Measurements from ENCODE around the gene NRSN2.

DNA sequence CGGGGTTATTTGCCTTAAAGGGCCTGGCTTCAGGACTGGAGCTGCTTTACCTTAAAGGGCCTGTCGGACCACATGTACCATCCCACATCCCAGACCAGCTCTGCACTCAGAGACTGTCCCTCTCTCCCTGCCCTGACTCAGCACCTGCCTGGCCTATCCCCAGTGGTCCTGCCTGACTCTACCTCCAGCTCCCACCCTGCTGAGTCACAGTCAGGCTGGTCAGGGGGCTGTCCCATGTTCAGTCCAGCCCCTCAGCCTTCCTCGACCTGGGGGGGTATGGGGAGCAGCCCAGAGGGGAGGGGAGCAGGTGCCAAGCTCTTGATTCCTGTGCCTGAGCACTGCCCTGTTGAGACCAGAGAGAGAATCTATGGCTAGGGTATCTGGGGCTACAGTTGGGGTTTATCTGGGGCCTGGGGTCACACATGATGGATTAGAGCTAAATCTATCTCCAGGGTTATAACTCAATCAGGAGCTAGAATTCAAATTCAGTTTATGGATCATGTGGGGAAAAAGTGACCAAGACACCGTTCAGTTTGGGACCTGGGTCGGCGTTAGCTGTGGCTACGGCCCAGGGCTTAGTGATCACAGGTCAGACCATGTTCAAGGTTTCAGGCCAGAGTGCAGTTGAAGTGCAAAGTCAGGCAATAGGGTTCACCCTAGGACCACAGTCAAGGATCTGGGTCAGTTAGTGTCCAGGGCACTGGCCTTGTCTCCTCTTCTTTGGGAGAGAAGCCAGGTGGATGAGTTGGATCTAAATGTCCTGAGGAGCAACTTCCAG lies 24.3 kb downstream of the NRSN2 start:
- TF ChIP-seq, protein P1, sequence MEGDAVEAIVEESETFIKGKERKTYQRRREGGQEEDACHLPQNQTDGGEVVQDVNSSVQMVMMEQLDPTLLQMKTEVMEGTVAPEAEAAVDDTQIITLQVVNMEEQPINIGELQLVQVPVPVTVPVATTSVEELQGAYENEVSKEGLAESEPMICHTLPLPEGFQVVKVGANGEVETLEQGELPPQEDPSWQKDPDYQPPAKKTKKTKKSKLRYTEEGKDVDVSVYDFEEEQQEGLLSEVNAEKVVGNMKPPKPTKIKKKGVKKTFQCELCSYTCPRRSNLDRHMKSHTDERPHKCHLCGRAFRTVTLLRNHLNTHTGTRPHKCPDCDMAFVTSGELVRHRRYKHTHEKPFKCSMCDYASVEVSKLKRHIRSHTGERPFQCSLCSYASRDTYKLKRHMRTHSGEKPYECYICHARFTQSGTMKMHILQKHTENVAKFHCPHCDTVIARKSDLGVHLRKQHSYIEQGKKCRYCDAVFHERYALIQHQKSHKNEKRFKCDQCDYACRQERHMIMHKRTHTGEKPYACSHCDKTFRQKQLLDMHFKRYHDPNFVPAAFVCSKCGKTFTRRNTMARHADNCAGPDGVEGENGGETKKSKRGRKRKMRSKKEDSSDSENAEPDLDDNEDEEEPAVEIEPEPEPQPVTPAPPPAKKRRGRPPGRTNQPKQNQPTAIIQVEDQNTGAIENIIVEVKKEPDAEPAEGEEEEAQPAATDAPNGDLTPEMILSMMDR (conservative IDR thresholded peaks at IDR 0.05; ENCODE audit: low read length) = no peak
- no peak for TF ChIP-seq EZH2phosphoT487 (IDR thresholded peaks at IDR 0.05; ENCODE audit: borderline replicate concordance)

Measured in Loucy (cell line).